ENCODE data around the gene CEP70.
"Not testable (repeated sequence)": the region's sequence is repeated elsewhere in the genome, so short reads cannot be mapped to it uniquely, and the experiment has no call there.

CEP70 gene

GRCh38 chr3:138600100-138600745 lies 6.2 kb upstream of the CEP70 start:
- Histone ChIP-seq H3K9me3 (ENCODE audit: control insufficient read depth, insufficient read depth, low read length) (no peaks in the 10 kb centered on the region), H3K4me1 (ENCODE audit: insufficient read depth, low read length) (0 out of 2 replicates have a peak, but pooled peaks cover 3% of the 10 kb centered on the region), H3K36me3 (ENCODE audit: insufficient read depth, low read length) (no peaks in the 10 kb centered on the region), H3K9ac (ENCODE audit: low read depth, low read length) (no peak overlapping the region)

DNA sequence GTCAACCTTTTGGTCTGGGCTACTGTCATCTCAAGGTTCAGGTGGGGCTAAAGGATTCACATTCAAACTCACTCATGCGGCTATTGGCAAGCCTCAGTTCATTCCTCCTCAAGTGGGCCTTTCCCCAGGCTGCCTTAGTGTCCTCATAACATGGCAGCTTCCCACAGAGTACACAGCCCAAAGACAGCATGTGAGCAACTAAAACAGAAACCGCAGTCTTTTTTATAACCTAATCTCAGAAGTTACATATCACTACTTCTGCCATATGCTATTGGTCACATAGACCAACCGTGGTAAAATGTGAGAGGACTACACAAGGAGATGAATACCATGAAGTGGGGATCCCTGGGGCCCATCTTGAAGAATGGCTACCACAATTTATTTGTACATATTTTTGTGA lies 4.5 kb upstream of the CEP70 start:
- Histone ChIP-seq H3K36me3 (ENCODE audit: insufficient read depth, low read length) (no peaks in the 10 kb centered on the region), H3K9ac (ENCODE audit: low read depth, low read length) (no peak overlapping the region), H3K9me3 (ENCODE audit: control insufficient read depth, insufficient read depth, low read length) (no peaks in the 10 kb centered on the region), H3K4me1 (ENCODE audit: insufficient read depth, low read length) (0 out of 2 replicates have a peak, but pooled peaks cover 7% of the 10 kb centered on the region)

- H3K9me3 ChIP-seq (ENCODE audit: control insufficient read depth, insufficient read depth, low read length); H3K4me1 ChIP-seq (ENCODE audit: insufficient read depth, low read length); H3K36me3 ChIP-seq (ENCODE audit: insufficient read depth, low read length); H3K9ac ChIP-seq (ENCODE audit: low read depth, low read length): not testable (repeated sequence)
Observed at GRCh38 chr3:138597186-138597976, 3.3 kb upstream of the CEP70 start.

- Histone ChIP-seq H3K4me1 (ENCODE audit: insufficient read depth, low read length) (0 out of 2 replicates have a peak, but pooled peaks cover 10% of the 10 kb centered on the region), H3K9ac (ENCODE audit: low read depth, low read length) (no peak overlapping the region; the same call in 1 of the 2 replicates), H3K9me3 (ENCODE audit: control insufficient read depth, insufficient read depth, low read length) (no peaks in the 10 kb centered on the region), H3K36me3 (ENCODE audit: insufficient read depth, low read length) (no peaks in the 10 kb centered on the region)
Observed at GRCh38 chr3:138594935-138595610, 1.0 kb upstream of the CEP70 start.

DNA sequence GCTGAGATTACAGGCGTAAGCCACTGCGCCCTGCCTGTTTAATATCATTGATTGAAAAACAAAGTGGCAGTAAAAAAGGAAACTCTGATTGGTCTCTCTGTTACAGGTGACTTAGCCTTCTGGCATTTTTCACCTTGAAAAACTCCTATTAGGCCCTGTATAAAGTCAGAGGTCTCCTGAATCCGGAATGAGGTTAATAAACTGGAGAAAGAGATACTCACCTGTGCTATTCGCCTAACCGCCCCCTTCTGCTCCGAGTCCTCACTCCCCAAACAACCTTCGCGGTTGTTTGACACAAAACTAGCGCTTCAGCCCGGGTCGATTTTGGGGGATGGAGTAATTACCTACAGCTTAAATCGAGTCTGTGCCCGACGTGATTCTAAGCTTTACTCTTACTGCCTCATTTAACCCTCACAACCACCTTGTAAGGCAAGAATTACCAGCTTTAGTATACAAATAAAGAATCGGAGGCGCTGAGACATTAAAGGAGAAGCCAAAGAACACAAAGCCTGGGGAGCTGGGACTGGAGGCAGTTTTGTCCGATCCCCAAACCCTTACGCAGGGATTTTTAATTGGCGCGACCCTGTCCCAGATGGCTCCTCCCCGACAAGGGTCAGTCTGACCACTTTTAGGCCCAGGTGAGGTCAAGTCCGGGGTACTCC lies 441 bp downstream of the CEP70 start:
- 0 out of 2 replicates have a peak, but pooled peaks cover 10% of the 10 kb centered on the region for H3K4me1 ChIP-seq (ENCODE audit: insufficient read depth, low read length)
- H3K36me3 ChIP-seq (ENCODE audit: insufficient read depth, low read length) = no peaks in the 10 kb centered on the region
- H3K9me3 ChIP-seq (ENCODE audit: control insufficient read depth, insufficient read depth, low read length) = no peaks in the 10 kb centered on the region
- peak overlapping the region; percentile 78 for H3K9ac ChIP-seq (ENCODE audit: low read depth, low read length)

DNA sequence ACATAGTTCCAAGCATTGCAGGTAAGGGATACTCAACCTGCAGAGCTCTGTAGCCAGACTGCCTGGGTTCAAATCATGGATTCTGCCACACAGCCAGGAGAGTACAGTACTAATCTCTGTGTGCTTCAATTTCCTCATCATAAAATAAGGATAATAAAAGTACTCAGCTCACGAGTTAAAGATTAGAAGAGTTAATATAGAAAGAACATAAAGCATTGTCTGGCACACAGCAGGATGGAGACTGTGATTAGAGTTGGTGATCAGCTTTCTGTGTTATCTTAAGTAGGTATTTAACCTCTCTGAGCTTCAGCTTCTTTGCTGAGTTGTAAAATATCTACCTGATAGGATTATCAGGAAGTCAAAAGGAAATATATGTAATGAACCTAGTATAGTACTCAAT lies 2.7 kb downstream of the CEP70 start:
- H3K9me3 ChIP-seq (ENCODE audit: control insufficient read depth, insufficient read depth, low read length) = no peaks in the 10 kb centered on the region
- 0 out of 2 replicates have a peak, but pooled peaks cover 7% of the 10 kb centered on the region for H3K4me1 ChIP-seq (ENCODE audit: insufficient read depth, low read length)
- no peaks in the 10 kb centered on the region for H3K36me3 ChIP-seq (ENCODE audit: insufficient read depth, low read length)
- no peak overlapping the region for H3K9ac ChIP-seq (ENCODE audit: low read depth, low read length)

DNA sequence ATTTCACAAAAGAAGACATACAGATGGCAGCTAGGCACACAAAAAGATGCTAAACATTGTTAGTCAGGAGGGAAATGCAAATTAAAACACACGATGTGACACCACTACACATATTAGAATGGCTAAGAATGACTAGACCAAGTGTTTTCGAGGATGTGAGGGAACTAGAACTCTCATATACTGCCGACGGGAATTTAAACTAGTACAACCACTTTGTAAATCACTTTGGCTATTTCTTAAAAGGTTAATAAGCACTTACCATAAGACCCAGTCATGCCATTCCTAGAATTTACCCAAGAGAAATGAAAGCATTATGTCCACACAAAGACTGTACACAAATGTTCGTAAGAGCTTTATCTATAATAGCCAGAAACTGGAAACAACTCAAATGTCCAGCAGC lies 5.6 kb downstream of the CEP70 start:
- no peaks in the 10 kb centered on the region; the same call in 1 of the 2 replicates for H3K9me3 ChIP-seq (ENCODE audit: control insufficient read depth, insufficient read depth, low read length)
- 0 out of 2 replicates have a peak, but pooled peaks cover 3% of the 10 kb centered on the region for H3K4me1 ChIP-seq (ENCODE audit: insufficient read depth, low read length)
- H3K36me3 ChIP-seq (ENCODE audit: insufficient read depth, low read length) = no peaks in the 10 kb centered on the region
- H3K9ac ChIP-seq (ENCODE audit: low read depth, low read length) = no peak overlapping the region

GRCh38 chr3:138587374-138587773 lies 6.7 kb downstream of the CEP70 start:
- no peak overlapping the region for H3K9ac ChIP-seq (ENCODE audit: low read depth, low read length)
- H3K9me3 ChIP-seq (ENCODE audit: control insufficient read depth, insufficient read depth, low read length) = no peaks in the 10 kb centered on the region; the same call in 1 of the 2 replicates
- no peaks in the 10 kb centered on the region for H3K36me3 ChIP-seq (ENCODE audit: insufficient read depth, low read length)
- H3K4me1 ChIP-seq (ENCODE audit: insufficient read depth, low read length) = 0 out of 2 replicates have a peak, but pooled peaks cover 1% of the 10 kb centered on the region

DNA sequence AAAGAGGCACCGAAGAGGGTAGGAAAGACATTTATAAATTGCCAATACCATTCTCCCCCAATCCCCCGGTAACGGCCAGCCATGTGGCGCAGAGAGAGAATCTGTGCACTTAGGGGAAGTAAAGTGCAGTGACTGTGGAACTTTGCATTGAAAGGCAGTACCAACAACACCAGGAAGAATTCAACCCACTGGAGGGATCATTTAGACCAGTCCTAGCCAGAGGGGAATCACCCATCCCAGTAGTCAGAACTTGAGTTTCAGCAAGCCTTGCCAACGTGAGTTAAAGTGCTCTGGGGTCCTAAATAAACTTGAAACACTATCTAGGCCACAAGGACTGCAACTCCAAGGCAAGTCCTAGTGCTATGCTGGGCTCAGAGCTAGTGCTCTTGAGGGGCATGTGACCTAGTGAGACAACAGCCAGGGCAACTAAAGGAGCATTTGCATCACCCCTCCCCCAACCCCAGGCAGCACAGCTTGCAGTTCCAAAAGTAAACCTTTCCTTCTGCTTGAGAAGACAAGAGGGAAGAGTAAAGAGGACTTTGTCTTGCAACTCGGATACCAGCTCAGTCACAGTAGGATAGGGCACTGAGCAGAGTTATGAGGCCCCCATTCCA lies 15.0 kb downstream of the CEP70 start:
- Histone ChIP-seq H3K9me3 (ENCODE audit: control insufficient read depth, insufficient read depth, low read length) (no peaks in the 10 kb centered on the region; the same call in 1 of the 2 replicates), H3K9ac (ENCODE audit: low read depth, low read length) (no peak overlapping the region), H3K36me3 (ENCODE audit: insufficient read depth, low read length) (no peaks in the 10 kb centered on the region; the same call in 1 of the 2 replicates), H3K4me1 (ENCODE audit: insufficient read depth, low read length) (peaks cover 12% of the 10 kb centered on the region)

DNA sequence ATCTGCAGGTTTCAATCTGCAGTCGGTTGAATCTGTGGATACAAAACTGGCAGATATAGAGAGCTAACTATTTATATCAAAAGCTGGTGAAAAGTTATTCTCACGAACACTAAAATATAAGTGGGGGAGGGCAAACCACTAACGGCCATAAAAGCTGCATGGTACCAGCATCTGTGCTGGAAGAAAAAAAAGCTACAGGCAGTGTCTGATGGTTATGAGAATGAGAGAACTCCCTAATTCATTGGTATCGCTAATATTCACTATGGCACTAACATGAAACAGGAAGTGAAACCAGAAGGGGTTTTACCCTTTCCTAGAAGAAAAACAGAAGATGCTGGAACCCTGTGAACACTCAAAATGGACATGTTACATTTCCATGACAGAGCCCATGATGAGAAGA lies 15.9 kb downstream of the CEP70 start:
- H3K9ac ChIP-seq (ENCODE audit: low read depth, low read length) = no peak overlapping the region
- no peaks in the 10 kb centered on the region; the same call in 1 of the 2 replicates for H3K36me3 ChIP-seq (ENCODE audit: insufficient read depth, low read length)
- peaks cover 3% of the 10 kb centered on the region; the same call in 1 of the 2 replicates for H3K9me3 ChIP-seq (ENCODE audit: control insufficient read depth, insufficient read depth, low read length)
- H3K4me1 ChIP-seq (ENCODE audit: insufficient read depth, low read length) = peaks cover 12% of the 10 kb centered on the region

DNA sequence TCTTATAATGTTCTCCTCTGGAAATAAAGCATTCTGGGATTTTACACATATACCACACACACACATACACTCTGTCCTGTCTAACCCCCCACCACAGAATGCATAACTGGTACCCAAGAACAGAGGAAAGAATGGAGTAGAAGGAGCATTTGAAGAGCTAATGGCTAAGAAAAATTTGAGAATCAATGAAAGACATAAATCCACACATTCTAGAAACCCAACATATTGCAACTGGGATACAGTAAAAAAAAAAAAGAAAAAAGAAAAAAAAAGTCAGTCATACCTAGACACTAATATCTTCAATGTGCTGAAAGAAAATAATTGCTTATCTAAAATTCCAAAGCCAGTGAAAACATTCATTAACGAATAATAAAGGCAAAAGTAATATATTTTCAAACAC lies 20.9 kb downstream of the CEP70 start:
- no peak overlapping the region for H3K9ac ChIP-seq (ENCODE audit: low read depth, low read length)
- no peaks in the 10 kb centered on the region for H3K4me1 ChIP-seq (ENCODE audit: insufficient read depth, low read length)
- no peaks in the 10 kb centered on the region; the same call in 1 of the 2 replicates for H3K36me3 ChIP-seq (ENCODE audit: insufficient read depth, low read length)
- H3K9me3 ChIP-seq (ENCODE audit: control insufficient read depth, insufficient read depth, low read length) = peaks cover 6% of the 10 kb centered on the region; the same call in 1 of the 2 replicates

DNA sequence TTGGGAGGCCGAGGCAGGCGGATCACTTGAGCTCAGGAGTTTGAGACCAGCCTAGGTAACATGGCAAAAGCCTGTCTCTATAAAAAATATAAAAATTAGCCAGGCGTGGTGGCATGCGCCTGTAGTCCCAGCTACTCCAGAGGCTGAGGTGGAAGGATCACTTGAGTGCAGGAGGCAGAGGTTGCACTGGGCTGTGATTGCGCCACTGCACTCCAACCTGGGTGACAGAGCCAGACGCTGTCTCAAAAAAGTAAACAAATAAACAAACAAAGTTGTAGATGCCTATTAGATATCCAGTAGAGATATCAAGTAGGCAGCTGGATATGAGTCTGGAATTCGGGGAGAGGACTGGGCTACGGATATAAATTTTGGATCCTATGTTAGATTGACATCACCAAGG lies 24.4 kb downstream of the CEP70 start:
- not testable (repeated sequence) for H3K4me1 ChIP-seq (ENCODE audit: insufficient read depth, low read length); H3K9me3 ChIP-seq (ENCODE audit: control insufficient read depth, insufficient read depth, low read length); H3K36me3 ChIP-seq (ENCODE audit: insufficient read depth, low read length); H3K9ac ChIP-seq (ENCODE audit: low read depth, low read length)

DNA sequence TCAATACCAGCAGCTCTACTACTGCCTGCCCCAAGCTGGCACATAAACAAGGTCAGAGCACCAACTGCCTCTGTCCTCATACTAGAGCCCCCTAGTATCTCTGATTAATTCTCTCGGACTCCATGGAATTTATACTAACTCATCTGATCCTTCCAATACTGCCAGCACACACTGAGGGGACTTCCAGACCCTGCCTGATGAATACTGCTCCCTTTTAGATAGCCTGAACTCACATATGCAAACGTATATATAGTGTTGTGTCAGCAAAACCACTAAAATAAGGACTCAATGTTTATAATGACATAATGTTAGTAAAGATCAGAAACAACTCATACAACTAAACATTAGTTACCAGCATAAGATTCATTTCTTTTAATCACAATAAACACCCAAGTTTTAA lies 25.0 kb downstream of the CEP70 start:
- H3K36me3 ChIP-seq (ENCODE audit: insufficient read depth, low read length) = no peaks in the 10 kb centered on the region; the same call in 1 of the 2 replicates

GRCh38 chr3:138567403-138567802 lies 26.7 kb downstream of the CEP70 start:
- Histone ChIP-seq H3K9ac (ENCODE audit: low read depth, low read length) (no peak overlapping the region), H3K9me3 (ENCODE audit: control insufficient read depth, insufficient read depth, low read length) (no peaks in the 10 kb centered on the region), H3K4me1 (ENCODE audit: insufficient read depth, low read length) (no peaks in the 10 kb centered on the region), H3K36me3 (ENCODE audit: insufficient read depth, low read length) (no peaks in the 10 kb centered on the region)

More for the DNA sequence above, 25.0 kb downstream of the CEP70 start:
- H3K9ac ChIP-seq (ENCODE audit: low read depth, low read length) = no peak overlapping the region
- H3K9me3 ChIP-seq (ENCODE audit: control insufficient read depth, insufficient read depth, low read length) = peaks cover 6% of the 10 kb centered on the region; the same call in 1 of the 2 replicates
- no peaks in the 10 kb centered on the region for H3K4me1 ChIP-seq (ENCODE audit: insufficient read depth, low read length)

All from ES-I3 (cell line).